ENCODE results near the gene LSM14B.
"Not testable (repeated sequence)": the region's sequence is repeated elsewhere in the genome, so short reads cannot be mapped to it uniquely, and the experiment has no call there.

LSM14B gene

DNA sequence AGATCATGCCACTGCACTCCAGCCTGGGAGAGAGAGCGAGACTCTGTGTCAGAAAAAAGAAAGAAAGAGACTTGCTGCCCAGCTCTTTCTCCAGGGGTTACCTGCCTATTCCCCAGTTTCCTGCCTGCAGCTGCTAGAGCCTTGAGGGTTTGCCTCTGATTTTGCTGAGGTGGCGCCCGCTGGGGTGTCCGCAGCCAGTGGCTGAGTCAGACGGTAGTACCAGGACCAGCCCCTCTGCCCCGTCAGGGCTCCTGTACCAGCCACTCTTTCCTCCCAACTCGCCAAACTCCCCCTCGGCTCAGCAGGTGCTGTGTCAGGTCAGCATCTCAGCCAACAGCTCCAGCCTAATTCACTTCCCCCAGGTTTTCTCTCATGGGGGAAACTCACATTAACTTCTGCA, 7.4 kb upstream of the LSM14B start:
- DNase-seq = no peak

DNA sequence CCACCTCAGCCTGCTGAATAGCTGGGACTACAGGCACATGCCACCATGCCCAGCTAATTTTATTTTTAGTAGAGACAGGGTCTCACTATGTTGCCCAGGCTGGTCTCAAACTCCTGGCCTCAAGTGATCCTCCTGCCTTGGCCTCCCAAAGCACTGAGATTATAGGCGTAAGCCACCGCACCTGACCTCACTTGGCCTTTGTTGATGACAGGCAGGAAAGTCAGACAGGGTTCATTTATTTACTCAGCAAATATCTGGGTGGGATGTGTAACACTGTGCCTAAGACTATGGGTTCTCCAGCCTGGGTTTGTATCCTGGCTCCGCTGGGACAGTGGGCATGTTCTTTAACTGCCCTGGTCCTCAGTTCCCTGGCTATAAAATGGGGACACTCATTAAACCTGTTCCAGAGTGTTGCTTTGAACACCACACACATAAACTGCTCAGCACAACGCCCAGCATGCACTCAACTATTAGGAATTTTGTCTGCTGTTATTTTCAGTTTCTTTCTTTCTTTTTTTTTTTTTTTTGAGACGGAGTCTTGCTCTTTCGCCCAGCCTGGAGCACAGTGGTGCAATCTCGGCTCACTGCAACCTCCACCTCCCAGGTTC, 6.4 kb upstream of the LSM14B start:
- not testable (repeated sequence) for DNase-seq

DNA sequence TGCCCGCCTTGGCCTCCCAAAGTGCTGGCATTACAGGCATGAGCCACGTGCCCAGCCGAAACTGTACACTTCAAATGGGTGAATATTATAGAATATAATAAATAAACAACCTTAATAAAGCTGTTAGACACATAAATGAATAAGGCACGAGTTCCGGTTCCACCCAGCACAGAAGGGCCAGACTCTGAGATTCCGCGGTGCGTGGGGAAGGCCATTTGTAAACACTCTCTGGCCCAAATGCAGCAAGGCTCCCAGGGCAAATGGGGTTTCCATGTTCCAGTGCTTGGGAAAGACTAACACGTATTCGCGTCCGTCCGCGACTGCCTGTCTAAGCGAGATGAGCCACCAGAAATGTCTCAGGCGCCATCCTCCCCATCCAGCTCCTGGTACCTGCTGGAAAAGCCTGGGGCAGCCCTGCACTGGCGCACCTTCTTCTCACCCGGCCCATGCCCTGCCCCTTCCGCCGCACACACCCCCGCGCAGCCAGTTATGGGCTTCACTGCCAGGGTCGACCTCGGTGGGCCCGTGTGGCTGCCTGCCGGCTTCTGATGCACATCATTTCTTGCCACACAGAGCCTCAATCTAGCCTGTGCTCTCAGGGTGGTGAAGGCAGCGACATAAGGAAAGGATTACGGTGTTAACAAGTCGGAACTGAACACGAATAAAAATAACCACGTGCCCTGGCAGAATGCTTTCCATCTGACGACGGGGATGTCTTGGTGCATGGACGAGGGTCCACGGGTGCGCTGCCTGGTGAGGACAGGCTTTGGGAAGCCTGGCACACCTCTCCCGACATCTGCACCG, 5.5 kb upstream of the LSM14B start:
- no peak for DNase-seq

DNA sequence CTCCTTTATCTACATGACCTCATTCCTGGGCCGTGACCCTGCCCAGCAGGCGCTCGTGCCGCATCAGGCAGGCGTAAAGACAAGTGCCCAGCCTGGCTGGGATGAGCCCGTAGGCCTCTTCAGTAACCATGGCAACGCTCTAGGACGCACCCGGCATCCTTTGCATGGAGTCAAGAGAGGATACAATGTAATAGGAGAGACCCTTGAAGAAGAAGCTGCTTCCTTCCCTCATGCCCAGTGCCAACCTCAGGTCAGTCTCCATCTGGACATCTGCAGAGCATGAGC, 5.0 kb upstream of the LSM14B start:
- DNase-seq = no peak

DNA sequence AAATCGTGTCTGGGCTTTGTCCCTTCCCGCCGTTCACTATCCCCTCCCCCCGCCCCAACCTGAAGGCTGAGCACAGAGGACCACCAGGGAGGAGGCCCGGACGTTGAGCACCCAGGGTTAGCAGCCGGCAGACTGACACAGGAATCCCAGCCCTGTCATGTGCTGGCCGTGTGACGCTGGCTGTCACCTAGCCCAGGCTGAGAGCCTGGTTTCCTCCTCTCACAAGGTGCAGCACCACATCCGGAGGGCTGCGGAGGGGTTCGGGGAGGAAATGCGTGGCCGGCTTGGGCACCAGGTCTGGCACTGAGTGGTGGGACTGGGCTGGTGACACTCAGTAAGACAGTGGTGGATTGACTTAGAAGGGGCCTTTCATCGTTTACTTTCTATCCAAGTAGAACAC, 4.6 kb upstream of the LSM14B start:
- DNase-seq = no peak

DNA sequence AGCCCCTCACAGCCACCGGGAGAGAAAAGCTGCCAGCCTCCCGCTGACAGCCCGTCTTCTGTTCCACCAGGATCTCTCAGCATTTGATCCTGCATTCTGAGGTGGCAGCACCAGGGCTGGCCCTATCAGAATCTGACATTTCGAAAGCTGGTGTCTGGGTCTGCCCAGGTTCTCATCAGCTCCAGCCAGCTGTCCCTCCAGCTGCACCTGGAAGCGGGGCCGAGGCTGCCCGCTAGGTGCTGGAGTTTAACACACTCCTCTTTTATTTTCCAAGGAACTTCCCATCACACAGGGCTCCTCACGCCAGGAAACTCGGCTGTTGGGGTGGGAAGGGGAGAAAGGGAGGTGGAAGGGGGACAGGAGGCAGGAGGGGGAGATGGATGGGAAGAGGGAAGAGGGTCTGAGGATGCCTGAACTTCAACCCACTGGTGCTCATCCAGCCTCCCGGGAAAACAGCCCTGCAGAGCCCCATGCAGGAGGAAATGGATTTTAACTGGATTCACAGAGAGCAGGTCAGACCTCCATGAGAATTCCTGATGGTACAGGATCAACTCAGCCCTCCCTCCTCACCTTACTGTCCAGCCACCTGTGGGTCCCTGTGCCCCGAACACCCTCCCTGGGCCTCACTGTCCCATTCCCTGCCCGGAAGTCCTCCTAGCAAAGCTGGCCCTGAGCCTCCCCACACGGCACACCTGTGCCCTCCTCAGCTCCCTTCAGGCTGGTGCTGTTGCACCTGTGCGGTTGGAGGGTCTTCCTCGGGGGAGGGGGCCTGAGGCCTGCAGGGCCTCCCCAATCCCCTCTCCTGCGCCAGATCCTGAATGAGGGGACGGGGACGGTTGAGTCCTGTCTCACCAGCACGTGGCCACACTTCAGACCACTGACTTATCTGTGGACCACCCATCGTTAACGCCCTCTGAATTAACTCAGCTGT, 3.9 kb upstream of the LSM14B start:
- DNase-seq = no peak

DNA sequence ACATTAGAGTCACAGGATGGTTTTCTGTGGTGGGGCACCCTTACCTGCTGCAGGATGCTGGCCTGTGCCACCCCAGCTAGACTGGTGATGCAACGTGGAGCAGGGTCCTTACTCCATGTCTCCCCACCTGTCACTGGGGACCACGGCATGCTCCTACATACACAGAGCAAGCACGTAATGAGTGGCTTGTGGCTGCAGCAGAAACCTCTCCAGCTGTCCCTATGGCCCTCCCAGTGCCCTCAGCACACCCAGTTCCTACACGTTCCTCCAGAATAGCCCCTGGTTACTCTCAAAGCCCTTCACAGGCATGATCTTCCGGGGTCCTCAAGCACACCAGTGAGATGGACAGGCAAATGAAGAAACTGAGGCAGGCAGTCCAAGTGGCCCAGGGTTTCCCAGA, 3.2 kb upstream of the LSM14B start:
- DNase-seq = no peak

DNA sequence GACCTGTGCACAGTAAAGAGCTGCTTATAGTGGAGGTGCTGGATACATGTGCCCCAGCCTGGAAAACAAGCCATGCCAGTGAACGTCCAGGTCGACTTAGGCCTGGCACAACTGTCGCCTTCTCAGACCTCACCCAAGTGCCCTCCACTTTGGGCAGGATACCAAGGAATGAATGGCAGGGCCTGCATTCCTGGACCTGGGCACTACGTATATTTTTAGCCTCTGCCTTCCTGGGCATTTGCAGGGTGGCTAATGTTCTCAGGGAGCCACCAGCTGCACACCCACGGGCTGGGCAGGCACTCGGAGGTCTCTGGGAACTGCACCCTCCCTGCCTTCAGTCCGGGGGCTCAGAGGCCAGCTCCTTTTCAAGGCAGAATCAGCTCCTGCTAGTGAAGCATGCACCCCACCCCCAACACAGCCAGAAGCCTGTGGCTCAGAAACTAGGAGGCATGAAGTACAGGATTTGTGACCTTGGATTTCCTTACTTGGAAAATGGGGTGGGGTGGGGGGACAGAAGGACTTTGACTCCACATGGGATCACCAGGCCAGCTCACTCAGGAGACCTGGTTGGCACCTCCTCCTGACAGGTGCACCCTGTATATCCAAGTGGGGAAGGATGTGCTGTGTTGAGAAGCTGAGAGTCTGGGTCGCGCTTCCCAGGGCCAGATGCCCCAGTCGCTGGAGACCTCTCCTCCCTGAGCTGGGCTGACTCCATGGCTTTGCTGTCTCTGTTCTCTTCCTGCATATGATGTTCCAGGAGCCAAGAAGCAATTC, 2.5 kb upstream of the LSM14B start:
- DNase-seq = no peak

DNA sequence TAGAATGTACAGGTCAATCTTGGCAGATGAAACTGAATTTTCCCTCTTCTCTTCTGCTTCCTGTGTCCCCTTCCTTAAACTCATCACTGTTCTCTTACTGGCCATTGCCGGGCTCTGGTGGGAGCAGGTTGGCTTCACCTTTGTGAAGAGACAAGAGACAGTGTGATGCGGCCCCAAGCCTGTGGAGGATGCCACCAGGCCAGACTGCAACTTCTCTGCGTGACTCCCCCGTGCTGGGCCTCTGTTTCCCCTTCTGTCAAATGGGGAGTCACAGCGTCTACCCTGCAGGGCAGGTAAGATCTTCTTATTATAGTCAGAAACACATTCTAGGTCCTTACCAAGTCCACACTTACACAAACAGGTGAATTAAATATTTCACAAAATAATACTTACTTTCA, 1.9 kb upstream of the LSM14B start:
- DNase-seq = no peak

DNA sequence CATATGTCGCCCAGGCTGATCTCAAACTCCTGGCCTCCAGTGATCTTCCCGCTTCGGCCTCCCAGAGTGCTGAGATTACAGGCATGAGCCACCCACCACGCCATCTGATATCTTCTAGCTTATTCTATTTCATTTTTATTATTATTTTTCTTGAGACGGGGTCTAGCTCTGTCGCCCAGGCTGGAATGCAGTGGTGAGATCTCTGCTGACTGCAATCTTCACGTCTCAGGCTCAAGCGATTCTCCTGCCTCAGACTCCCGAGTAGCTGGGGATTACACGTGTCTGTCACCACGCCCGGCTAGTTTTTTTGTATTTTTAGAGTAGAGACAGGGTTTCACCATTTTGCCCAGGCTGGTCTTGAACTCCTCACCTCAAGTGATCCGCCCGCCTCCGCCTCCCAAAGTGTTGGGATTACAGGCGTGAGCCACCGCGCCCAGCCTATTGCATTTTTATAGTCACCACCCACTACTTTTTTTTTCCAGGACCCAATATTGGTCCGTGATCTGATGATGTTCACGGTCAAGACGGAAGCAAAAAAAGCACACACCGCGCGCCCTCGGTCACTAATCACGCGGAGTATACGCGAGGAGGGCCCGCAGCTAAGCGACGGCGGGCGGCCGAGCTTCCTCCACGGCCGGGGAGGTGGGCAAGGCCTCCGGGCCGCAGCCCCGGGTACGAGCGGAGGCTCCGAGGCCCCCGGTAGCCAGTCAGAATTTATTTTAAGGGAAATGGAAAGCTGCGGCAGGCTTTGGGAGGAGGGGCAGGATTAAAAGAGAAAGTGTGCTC, 1.1 kb upstream of the LSM14B start:
- no peak for DNase-seq

DNA sequence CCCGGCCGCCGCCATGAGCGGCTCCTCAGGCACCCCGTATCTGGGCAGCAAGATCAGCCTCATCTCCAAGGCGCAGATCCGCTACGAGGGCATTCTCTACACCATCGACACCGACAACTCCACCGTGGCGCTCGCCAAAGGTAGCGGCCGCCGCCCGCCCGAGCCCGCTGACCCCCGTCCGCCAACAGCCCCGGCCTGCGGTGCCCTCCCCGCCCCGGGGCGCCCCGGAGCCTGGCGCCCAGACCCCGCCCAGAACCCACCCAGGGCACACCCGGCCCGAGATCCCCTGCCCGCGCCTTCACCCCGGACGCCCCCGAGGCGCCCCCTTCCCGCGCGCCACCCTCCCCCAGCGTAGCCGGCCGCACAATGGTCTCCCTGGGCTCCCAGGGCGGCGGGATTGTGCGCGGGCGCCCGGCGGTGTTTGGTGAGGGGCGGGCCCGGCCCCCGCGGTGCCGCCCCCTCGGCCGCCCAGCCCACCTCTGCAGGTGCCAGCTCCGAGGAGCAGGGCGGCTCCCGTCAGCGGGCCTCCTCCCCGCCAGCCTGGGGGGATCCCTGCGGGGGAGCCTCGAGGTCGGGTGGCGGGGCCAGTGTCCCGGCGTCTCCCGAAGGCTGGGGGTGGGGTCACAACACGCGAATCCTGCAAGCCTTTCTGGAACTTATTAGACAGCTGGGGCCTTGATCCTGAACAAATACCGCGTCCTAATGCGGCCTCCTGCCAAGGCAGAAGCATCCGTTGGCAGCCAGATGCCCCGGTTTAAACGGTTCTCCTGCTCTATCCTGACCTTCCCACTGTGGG, 577 bp downstream of the LSM14B start:
- DNase-seq = peak; percentile 74

DNA sequence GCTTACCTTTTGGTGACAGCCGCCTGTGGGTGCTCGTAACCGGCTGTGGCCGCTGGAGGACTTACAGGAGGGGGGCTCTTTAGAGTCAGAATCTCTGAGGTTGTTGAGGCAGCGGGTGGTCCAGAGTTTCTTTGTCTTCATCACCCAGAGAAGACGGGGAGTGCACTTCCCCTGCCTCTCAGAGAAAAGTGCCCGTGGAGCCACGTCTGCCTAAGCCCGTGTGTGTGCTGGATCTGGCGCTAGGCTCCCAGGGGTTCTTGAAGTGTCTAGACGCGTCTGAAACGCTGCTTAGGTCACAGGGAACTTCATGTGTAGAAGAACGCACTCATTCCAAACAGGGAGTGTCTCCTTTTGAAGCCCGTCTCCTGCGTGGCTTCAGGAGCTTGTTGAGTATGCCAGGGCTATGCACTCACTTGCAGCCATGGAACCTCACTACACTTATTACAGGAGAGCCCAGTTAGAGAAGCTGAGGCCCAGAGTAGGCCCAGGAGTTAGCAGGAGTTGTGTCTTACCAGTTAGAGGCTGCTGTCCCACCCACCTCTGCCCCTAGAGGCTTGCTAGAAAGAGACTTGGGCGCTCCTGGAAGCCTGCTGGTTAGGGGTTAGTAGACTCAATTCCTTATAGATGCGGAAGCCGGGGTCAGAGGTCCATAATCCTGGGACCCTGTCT, 1.3 kb downstream of the LSM14B start:
- no peak for DNase-seq

DNA sequence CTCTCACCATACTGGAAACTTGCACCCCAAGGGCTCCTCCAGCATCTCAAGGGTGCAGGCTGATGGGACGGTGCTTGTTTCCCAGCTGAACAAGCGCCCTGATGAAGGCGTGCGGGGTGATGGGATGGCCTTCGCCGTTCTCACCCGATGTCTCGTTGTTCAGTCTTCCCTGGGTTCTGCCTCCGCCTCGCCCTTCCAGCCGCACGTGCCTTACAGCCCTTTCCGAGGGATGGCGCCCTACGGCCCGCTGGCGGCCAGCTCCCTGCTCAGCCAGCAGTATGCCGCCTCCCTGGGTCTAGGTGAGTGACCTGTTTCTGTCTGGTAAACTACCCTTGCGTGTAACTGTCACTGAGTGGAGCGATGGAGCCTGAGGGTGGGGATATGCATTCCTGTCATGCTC, 3.9 kb downstream of the LSM14B start:
- DNase-seq = no peak

DNA sequence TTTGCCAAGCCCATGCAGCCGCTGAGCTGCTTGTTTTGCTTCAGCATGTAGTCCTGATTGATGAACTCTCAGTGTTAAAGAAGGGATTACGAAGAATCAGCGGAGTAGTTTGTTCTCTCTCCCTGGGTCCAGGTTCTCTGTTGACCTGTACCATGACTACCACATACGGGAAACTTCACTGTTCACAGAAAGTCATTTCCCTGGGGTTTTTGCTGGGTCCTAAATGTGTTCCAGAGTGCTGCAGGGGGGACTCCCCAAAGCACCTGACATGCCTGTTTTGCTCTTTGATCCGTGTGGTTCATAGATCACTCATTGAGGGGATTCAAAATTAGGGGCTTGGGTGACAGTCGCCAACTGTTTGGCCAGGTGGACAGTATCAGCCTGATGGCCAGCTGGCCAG, 5.5 kb downstream of the LSM14B start:
- DNase-seq = no peak

DNA sequence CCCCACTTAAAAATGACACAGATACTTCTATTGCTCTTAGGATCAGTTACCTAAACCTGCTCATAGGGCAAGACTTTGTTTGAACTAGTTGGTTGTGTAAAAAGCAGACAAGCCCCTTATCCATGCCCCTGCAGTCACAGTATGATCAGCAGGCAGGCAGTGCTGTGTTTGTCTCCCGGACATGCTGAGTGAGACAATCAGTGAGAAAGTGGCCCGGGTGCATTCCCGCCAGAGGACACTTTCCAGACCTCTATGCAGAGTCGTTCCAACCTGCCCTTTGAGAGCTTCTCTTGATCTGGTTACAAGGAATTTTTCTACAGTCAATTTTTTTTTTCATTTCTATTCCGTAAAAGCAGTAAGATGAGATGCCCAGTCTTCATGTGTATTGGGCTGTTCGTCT, 6.2 kb downstream of the LSM14B start:
- no peak for DNase-seq

DNA sequence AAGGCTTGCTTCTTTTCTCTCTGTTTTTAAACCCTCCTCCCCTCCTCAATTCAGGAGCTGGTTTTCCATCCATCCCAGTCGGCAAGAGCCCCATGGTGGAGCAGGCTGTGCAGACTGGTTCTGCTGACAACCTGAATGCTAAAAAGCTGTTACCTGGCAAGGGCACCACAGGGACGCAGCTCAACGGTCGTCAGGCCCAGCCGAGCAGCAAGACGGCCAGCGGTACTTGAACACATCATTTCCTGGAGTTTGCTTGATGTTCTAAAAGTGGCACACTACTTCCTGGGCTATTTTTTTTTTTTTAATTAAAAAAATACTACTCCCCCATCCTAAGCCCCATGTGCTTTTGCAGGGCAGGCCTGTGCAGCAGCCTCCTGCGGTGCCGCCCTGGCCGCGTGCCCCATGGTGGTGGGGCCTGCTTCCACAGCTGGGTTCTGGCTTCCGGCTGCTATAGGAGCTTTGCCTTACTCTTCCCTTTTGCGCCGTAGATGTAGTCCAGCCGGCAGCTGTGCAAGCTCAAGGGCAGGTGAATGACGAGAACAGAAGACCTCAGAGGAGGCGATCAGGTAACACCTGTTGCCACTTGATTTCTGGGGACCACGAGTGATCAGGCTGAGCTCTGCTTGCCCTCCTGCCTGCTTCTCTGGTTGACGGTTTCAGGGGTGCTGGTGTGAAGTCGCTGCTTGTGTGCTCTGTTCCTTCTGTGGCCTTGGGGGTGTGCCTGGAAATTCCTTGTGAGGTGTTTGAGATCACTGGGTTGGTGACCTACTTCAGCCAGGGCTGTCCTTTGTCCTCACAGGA, 7.7 kb downstream of the LSM14B start:
- DNase-seq = no peak

DNA sequence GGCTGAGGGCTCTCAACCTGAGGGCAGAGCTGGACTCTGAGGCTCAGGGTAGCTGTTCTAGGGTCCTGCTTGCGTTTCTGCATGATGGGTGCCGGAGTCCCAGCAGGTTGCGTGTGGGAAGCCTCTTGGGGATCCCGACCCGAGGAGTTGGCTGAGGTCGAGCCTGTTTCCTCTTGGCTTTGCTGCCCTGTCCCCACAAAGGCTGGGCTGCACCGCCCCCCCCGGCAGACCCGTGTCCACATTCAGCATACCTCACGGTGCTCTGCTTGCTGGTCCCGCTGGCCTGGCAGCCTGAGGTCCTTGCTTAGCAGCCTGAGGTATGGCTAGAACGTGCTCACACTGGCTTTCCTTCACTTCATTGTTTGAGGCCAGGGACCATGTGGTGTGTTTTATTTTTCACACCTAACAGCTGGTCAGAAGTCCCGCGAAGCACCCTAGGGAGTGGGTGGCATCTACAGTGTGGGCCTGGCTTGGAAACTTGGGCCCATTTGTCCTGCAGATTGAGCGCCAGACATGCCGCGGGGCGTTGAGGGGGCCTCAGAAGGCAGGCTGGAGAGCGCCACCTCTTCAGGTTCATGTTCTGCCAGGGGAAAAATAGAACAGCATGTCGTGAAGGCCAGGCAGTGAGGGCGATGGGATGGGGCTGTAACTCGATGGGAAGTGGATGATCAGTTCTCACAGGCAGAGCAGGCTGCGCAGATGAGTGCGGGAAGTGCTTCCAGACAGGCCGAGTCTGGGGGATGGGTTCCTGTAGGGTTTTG, 9.5 kb downstream of the LSM14B start:
- no peak for DNase-seq

DNA sequence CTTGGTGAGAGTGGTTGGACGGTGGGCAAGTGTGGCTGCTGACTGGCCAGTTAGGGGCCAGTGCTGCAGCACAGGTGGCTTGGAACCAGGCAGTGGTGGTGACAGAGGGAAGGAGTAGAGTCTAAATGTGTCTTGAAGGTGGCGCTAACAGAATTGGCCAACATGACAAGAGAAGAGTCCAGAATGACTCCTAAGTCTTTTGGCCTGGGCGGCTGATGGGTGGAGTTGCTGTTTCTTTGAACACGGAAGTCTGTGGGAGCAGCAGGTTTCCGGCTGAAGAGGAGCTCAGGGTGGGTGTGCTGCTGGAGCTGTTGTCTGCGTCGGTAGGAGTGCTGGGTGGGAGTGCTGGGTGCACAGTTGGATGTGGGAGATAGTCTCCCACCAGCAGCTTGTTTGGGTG, 10.1 kb downstream of the LSM14B start:
- DNase-seq = no peak
